HEK293 (cell line): Measurements from ENCODE around the gene TMEM63B.

Source experiments
- CTCF ChIA-PET: fragments of 350-600 bp; formaldehyde crosslinking; extraction: SDS; loops from one replicate; lab custom pipeline; 2021; ENCODE audit warnings: antibody characterized with exemption; lab: Yijun Ruan, JAX
- POLR2A ChIA-PET: fragments of 300-600 bp; formaldehyde crosslinking; extraction: SDS; loops from one replicate; lab custom pipeline; 2020; ENCODE audit warnings: antibody characterized with exemption, inconsistent platforms; lab: Yijun Ruan, JAX
- H3K27ac ChIP-seq: fragments of 200-500 bp; sonication (Bioruptor generic); 2 replicates; pipeline ENCODE4 v1.5.1; 2014; ENCODE audit warnings: low read depth, low read length, control low read depth, inconsistent platforms; ENCODE audit errors: extremely low read depth
- H3K36me3 ChIP-seq, 2 experiments: fragments of 200-500 bp in 1 of 2; sonication (Bioruptor generic) in 1 of 2; 1 replicate in 1 of 2; 2 replicates in 1 of 2; pipeline ENCODE4 v1.5.1; 2014 to 2017; ENCODE audit warnings: inconsistent platforms in 2 of 2, low read length in 2 of 2; ENCODE audit not compliant: control insufficient read depth in 2 of 2, insufficient read depth in 1 of 2
- H3K4me1 ChIP-seq: fragments of 200-500 bp; sonication (Bioruptor generic); 2 replicates; pipeline ENCODE4 v1.5.1; 2014; ENCODE audit warnings: mild to moderate bottlenecking, low read length, inconsistent platforms; ENCODE audit not compliant: control insufficient read depth, insufficient read depth
- H3K4me3 ChIP-seq: 2 replicates; pipeline ENCODE4 v1.5.1; 2011; ENCODE audit warnings: low read depth, mild to moderate bottlenecking, control low read depth, low read length, moderate library complexity
- H3K9me3 ChIP-seq: fragments of 200-500 bp; sonication (Bioruptor generic); 2 replicates; pipeline ENCODE4 v1.5.1; 2014; ENCODE audit warnings: low read depth, low read length, inconsistent platforms; ENCODE audit not compliant: control insufficient read depth, insufficient read depth
- EGR2 ChIP-seq: fragments of 450-650 bp; formaldehyde crosslinking; IDR thresholded peaks from 2 replicates; pipeline ENCODE4 v1.5.1; 2016; ENCODE audit warnings: low read depth, missing biosample characterization, missing genetic modification characterization
- OSR2 ChIP-seq: fragments of 450-650 bp; formaldehyde crosslinking; IDR thresholded peaks from 2 replicates; pipeline ENCODE4 v1.5.1; 2016; ENCODE audit warnings: missing biosample characterization, missing genetic modification characterization
- OVOL3 ChIP-seq: fragments of 450-650 bp; formaldehyde crosslinking; IDR thresholded peaks from 2 replicates; pipeline ENCODE4 v1.5.1; 2016; ENCODE audit warnings: missing biosample characterization, missing genetic modification characterization
- SCRT2 ChIP-seq: fragments of 450-650 bp; formaldehyde crosslinking; IDR thresholded peaks from 2 replicates; pipeline ENCODE4 v1.5.1; 2016; ENCODE audit warnings: missing biosample characterization, missing genetic modification characterization
- ZFHX2 ChIP-seq: fragments of 450-650 bp; formaldehyde crosslinking; conservative IDR thresholded peaks from 2 replicates; pipeline ENCODE4 v1.5.1; 2016; ENCODE audit warnings: missing biosample characterization, missing genetic modification characterization
- ZNF2 ChIP-seq: fragments of 450-650 bp; formaldehyde crosslinking; IDR thresholded peaks from 2 replicates; pipeline ENCODE4 v1.5.1; 2016; ENCODE audit warnings: missing biosample characterization, missing genetic modification characterization
- ZNF311 ChIP-seq: fragments of 450-650 bp; formaldehyde crosslinking; IDR thresholded peaks from 2 replicates; pipeline ENCODE4 v1.5.1; 2017; ENCODE audit warnings: missing biosample characterization, missing genetic modification characterization, borderline replicate concordance
- ZNF416 ChIP-seq: fragments of 450-650 bp; formaldehyde crosslinking; IDR thresholded peaks from 2 replicates; pipeline ENCODE4 v1.5.1; 2016; ENCODE audit warnings: missing biosample characterization, missing genetic modification characterization
- ZSCAN23 ChIP-seq: fragments of 450-650 bp; formaldehyde crosslinking; IDR thresholded peaks from 2 replicates; pipeline ENCODE4 v1.5.1; 2016; ENCODE audit warnings: missing biosample characterization, missing genetic modification characterization
- TF ChIP-seq, protein P1 (sequence below): fragments of 450-650 bp; formaldehyde crosslinking; IDR thresholded peaks from 2 replicates; pipeline ENCODE4 v1.5.1; 2016; ENCODE audit warnings: missing biosample characterization, missing genetic modification characterization
- TF ChIP-seq, protein P2 (sequence below): fragments of 450-650 bp; formaldehyde crosslinking; IDR thresholded peaks from 2 replicates; pipeline ENCODE4 v1.5.1; 2016; ENCODE audit warnings: missing biosample characterization, missing genetic modification characterization, borderline replicate concordance
- TF ChIP-seq, protein P3 (sequence below): fragments of 450-650 bp; formaldehyde crosslinking; IDR thresholded peaks from 2 replicates; pipeline ENCODE4 v1.5.1; 2016; ENCODE audit warnings: missing biosample characterization, missing genetic modification characterization
- TF ChIP-seq, protein P4 (sequence below): fragments of 450-650 bp; formaldehyde crosslinking; IDR thresholded peaks from 2 replicates; pipeline ENCODE4 v1.5.1; 2017; ENCODE audit warnings: missing biosample characterization, missing genetic modification characterization
- TF ChIP-seq, protein P5 (sequence below): fragments of 450-650 bp; formaldehyde crosslinking; IDR thresholded peaks from 2 replicates; pipeline ENCODE4 v1.5.1; 2016; ENCODE audit warnings: missing biosample characterization, missing genetic modification characterization

TMEM63B gene

DNA sequence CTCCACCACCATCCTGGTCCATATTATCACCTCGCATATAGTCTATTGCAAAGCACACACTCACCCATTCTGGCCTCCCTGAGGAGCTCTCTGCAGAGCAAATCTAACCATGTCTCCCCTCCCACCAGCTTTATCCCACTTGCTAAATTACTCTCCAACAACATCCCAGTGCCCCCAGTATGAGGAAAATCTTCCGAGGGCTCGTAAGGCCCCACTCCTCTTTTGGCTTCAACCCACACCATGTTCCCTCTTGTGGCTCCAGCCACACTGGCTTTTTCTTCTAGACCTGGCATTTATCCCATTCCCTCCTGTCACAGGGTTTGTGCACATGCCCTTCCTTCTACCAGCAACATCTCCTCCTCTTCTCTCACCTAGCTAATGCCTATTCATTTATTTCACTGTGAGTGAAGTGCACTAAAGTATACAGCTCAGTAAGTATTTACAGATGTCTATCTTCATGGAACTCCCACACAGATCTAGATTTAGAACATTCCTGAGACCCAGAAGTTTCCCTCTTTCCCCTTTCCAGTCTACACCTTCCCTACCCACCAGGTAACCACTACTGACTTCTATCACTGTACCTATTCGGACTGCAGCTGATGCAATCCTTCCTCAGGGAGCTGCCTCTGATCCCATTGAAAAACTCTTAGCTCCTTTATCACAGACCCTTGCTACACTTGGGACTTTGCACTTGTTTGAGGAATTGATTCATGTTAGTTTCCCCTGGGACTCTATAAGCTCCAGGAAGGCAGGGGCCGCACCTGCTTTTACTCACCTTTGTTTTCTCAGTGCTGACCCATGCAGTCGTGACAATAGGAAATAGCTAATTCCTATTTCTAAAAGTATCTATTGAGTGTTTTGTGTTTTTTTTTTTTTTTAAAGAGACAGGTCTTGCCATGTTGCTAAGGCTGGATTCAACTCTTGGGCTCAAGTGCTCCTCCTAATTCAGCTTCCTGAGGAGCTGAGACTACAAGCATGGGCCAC lies 15.6 kb upstream of the TMEM63B start:
- POLR2A ChIA-PET: interaction anchor here (0.6 to 1.1 kb wide), 3 partner anchors 16 to 22 kb away, joined by 3 read pairs; partner anchors contain the start of gene TMEM63B
- TF ChIP-seq ZNF311 (no peak), ZFHX2 (tag by site-specific recombination) (peak; percentile 43; the same call in 1 of the 2 replicates), OSR2 (tag by site-specific recombination) (no peak), SCRT2 (tag by site-specific recombination) (no peak), ZSCAN23 (no peak), EGR2 (peak; percentile 60; the same call in 1 of the 2 replicates), ZNF416 (no peak), ZNF2 (tag by site-specific recombination) (no peak), OVOL3 (tag by site-specific recombination) (no peak)
- TF ChIP-seq, protein P1, sequence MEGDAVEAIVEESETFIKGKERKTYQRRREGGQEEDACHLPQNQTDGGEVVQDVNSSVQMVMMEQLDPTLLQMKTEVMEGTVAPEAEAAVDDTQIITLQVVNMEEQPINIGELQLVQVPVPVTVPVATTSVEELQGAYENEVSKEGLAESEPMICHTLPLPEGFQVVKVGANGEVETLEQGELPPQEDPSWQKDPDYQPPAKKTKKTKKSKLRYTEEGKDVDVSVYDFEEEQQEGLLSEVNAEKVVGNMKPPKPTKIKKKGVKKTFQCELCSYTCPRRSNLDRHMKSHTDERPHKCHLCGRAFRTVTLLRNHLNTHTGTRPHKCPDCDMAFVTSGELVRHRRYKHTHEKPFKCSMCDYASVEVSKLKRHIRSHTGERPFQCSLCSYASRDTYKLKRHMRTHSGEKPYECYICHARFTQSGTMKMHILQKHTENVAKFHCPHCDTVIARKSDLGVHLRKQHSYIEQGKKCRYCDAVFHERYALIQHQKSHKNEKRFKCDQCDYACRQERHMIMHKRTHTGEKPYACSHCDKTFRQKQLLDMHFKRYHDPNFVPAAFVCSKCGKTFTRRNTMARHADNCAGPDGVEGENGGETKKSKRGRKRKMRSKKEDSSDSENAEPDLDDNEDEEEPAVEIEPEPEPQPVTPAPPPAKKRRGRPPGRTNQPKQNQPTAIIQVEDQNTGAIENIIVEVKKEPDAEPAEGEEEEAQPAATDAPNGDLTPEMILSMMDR (tag by site-specific recombination): no peak
- TF ChIP-seq, protein P2, sequence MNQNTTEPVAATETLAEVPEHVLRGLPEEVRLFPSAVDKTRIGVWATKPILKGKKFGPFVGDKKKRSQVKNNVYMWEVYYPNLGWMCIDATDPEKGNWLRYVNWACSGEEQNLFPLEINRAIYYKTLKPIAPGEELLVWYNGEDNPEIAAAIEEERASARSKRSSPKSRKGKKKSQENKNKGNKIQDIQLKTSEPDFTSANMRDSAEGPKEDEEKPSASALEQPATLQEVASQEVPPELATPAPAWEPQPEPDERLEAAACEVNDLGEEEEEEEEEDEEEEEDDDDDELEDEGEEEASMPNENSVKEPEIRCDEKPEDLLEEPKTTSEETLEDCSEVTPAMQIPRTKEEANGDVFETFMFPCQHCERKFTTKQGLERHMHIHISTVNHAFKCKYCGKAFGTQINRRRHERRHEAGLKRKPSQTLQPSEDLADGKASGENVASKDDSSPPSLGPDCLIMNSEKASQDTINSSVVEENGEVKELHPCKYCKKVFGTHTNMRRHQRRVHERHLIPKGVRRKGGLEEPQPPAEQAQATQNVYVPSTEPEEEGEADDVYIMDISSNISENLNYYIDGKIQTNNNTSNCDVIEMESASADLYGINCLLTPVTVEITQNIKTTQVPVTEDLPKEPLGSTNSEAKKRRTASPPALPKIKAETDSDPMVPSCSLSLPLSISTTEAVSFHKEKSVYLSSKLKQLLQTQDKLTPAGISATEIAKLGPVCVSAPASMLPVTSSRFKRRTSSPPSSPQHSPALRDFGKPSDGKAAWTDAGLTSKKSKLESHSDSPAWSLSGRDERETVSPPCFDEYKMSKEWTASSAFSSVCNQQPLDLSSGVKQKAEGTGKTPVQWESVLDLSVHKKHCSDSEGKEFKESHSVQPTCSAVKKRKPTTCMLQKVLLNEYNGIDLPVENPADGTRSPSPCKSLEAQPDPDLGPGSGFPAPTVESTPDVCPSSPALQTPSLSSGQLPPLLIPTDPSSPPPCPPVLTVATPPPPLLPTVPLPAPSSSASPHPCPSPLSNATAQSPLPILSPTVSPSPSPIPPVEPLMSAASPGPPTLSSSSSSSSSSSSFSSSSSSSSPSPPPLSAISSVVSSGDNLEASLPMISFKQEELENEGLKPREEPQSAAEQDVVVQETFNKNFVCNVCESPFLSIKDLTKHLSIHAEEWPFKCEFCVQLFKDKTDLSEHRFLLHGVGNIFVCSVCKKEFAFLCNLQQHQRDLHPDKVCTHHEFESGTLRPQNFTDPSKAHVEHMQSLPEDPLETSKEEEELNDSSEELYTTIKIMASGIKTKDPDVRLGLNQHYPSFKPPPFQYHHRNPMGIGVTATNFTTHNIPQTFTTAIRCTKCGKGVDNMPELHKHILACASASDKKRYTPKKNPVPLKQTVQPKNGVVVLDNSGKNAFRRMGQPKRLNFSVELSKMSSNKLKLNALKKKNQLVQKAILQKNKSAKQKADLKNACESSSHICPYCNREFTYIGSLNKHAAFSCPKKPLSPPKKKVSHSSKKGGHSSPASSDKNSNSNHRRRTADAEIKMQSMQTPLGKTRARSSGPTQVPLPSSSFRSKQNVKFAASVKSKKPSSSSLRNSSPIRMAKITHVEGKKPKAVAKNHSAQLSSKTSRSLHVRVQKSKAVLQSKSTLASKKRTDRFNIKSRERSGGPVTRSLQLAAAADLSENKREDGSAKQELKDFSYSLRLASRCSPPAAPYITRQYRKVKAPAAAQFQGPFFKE: no peak
- TF ChIP-seq, protein P3, sequence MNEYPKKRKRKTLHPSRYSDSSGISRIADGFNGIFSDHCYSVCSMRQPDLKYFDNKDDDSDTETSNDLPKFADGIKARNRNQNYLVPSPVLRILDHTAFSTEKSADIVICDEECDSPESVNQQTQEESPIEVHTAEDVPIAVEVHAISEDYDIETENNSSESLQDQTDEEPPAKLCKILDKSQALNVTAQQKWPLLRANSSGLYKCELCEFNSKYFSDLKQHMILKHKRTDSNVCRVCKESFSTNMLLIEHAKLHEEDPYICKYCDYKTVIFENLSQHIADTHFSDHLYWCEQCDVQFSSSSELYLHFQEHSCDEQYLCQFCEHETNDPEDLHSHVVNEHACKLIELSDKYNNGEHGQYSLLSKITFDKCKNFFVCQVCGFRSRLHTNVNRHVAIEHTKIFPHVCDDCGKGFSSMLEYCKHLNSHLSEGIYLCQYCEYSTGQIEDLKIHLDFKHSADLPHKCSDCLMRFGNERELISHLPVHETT (tag by site-specific recombination): no peak
- TF ChIP-seq, protein P4, sequence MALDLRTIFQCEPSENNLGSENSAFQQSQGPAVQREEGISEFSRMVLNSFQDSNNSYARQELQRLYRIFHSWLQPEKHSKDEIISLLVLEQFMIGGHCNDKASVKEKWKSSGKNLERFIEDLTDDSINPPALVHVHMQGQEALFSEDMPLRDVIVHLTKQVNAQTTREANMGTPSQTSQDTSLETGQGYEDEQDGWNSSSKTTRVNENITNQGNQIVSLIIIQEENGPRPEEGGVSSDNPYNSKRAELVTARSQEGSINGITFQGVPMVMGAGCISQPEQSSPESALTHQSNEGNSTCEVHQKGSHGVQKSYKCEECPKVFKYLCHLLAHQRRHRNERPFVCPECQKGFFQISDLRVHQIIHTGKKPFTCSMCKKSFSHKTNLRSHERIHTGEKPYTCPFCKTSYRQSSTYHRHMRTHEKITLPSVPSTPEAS: no peak
- TF ChIP-seq, protein P5, sequence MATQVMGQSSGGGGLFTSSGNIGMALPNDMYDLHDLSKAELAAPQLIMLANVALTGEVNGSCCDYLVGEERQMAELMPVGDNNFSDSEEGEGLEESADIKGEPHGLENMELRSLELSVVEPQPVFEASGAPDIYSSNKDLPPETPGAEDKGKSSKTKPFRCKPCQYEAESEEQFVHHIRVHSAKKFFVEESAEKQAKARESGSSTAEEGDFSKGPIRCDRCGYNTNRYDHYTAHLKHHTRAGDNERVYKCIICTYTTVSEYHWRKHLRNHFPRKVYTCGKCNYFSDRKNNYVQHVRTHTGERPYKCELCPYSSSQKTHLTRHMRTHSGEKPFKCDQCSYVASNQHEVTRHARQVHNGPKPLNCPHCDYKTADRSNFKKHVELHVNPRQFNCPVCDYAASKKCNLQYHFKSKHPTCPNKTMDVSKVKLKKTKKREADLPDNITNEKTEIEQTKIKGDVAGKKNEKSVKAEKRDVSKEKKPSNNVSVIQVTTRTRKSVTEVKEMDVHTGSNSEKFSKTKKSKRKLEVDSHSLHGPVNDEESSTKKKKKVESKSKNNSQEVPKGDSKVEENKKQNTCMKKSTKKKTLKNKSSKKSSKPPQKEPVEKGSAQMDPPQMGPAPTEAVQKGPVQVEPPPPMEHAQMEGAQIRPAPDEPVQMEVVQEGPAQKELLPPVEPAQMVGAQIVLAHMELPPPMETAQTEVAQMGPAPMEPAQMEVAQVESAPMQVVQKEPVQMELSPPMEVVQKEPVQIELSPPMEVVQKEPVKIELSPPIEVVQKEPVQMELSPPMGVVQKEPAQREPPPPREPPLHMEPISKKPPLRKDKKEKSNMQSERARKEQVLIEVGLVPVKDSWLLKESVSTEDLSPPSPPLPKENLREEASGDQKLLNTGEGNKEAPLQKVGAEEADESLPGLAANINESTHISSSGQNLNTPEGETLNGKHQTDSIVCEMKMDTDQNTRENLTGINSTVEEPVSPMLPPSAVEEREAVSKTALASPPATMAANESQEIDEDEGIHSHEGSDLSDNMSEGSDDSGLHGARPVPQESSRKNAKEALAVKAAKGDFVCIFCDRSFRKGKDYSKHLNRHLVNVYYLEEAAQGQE: no peak
- TF ChIP-seq, all 188 proteins: peak for 2

More for the DNA sequence above, 15.6 kb upstream of the TMEM63B start:
- Histone ChIP-seq H3K9me3 (no peaks in the 10 kb centered on the region), H3K4me3 (no peak overlapping the region), H3K4me1 (no peaks in the 10 kb centered on the region), H3K27ac (no peak overlapping the region), H3K36me3 (peaks cover 39 to 87% of the 10 kb centered on the region in 2 experiments)
- CTCF ChIA-PET: interaction anchor here (0.6 to 6.8 kb wide), 8 partner anchors 10 to 227 kb away, joined by 3 to 54 read pairs (median 4); no protein-coding TSS in a partner anchor
